CD4-positive, alpha-beta T cell treated with Interleukin-6 at 100 ng/mL for 8 hours (primary cell): ENCODE data around the gene IRX6.

Experiments
- DNase-seq: peaks from one replicate; pipeline ENCODE4 v3.0.0-alpha.2; 2020; ENCODE audit warnings: mixed read lengths, low spot score

IRX6 gene

GRCh38 chr16:55367866-55368603 lies 44.0 kb downstream of the IRX6 start:
- DNase-seq = no peak

- DNase-seq = no peak
Measured at GRCh38 chr16:55369151-55369550, 45.1 kb downstream of the IRX6 start.

GRCh38 chr16:55370762-55371482 lies 46.9 kb downstream of the IRX6 start:
- DNase-seq = no peak

- DNase-seq = no peak
Measured at GRCh38 chr16:55372792-55373488, 48.9 kb downstream of the IRX6 start.

GRCh38 chr16:55373489-55373832 lies 49.5 kb downstream of the IRX6 start:
- DNase-seq = no peak

- no peak for DNase-seq
Measured at GRCh38 chr16:55376045-55376444, 52.0 kb downstream of the IRX6 start.

- no peak for DNase-seq
Measured at GRCh38 chr16:55376567-55377167, 52.7 kb downstream of the IRX6 start.

- no peak for DNase-seq
Measured at GRCh38 chr16:55377840-55378239, 53.8 kb downstream of the IRX6 start.

GRCh38 chr16:55378616-55379015 lies 54.6 kb downstream of the IRX6 start:
- DNase-seq = no peak

GRCh38 chr16:55379371-55379770 lies 55.4 kb downstream of the IRX6 start:
- no peak for DNase-seq

GRCh38 chr16:55379876-55380390 lies 55.9 kb downstream of the IRX6 start:
- DNase-seq = no peak
